Measurements from ENCODE around the gene CILP2.

DNA sequence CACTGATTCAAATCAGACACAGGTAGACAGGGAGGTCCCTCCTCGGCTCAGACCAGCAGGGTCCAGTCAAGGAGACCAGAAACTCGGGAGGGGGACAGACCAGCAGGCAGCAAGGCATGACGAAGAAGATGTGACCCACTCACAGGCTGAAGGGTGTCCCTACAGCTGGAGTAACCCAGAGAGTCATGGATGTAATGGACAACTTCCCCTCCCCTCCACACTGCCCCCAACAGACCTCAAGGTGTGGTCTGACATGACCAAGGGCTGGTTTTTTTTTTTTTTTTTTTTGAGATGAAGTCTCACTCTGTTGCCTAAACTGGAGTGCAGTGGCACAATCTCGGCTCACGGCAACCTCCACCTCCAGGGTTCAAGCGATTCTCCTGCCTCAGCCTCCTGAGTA lies 46.3 kb downstream of the CILP2 start:
- TF ChIP-seq CTCF (IDR thresholded peaks at IDR 0.05; ENCODE audit: low read depth, low read length, poor library complexity, severe bottlenecking) (no peak), EZH2phosphoT487 (IDR thresholded peaks at IDR 0.05; ENCODE audit: borderline replicate concordance, low read length) (no peak)

Measured in DOHH2 (cell line).